Dermis lymphatic vessel endothelial cell (primary cell): ENCODE measurements around the gene RWDD1. TPM values are rescaled to one million over a fixed set of nuclear protein-coding genes. Genes with fewer than 3 reads are reported as not detected.

Experiments used
- total RNA-seq: library from RNA; depleted of rRNA; stranded (reverse); fragments of >200 nt; gene quantifications from 2 replicates; pipeline ENCODE4 v1.2.1, GENCODE V29; 2014

Gene RWDD1, protein sequence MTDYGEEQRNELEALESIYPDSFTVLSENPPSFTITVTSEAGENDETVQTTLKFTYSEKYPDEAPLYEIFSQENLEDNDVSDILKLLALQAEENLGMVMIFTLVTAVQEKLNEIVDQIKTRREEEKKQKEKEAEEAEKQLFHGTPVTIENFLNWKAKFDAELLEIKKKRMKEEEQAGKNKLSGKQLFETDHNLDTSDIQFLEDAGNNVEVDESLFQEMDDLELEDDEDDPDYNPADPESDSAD
- 23.4 and 31.5 TPM in 2 replicates for total RNA-seq

DNA sequence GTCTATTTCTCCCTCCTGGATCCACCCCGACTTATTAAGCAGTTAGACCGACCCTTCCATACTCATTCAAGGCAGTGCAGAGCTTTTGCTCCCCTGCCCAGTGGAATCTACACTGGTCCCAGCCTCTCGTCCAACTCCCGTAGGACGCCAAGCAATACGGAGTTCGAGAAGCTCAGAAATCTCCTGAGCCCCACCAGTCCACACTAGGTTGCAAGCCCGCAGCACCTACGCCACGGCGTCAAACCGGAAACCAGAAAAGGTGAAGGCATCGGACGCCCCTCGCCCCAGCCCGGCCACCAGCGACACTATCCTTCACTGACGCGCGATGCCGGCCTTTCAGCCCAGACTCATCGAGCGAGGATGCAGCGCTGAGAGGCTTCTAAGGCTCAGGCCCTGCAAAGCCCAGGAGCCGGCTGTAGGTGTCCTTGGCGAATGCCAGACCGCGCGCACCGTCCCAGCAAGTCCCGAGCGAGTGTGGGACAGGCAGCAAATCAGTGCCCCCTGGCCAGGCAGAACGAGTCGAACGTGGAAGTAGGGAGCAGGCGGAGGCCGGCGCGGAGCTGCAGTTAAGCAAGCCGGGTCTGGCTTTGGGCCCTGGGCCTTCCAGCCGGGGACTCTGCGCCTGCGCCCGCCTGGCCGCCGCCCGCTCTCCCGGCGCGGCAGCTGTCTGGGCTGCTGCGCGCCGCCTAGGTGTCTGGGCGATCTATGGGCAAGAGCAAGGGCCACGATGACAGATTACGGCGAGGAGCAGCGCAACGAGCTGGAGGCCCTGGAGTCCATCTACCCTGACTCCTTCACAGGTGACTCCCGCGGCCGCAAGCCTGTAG lies at the start of gene RWDD1:
TSS of gene RWDD1 (plus strand) at position 649 of the 827 bp plus-strand sequence. CDS start at position 728, 79 bp downstream.

GRCh38 chr6:116545651-116546050 lies 25.7 kb upstream of the RWDD1 start, which contains the start of gene TRAPPC3L:
Gene TRAPPC3L, minus strand, starts transcription at chr6:116545684. Its CDS starts 170 bp downstream, at chr6:116545514.

GRCh38 chr6:116553451-116553850 lies 17.9 kb upstream of the RWDD1 start, which contains the start of gene CALHM4:
Gene CALHM4, plus strand, starts transcription at chr6:116553751. Its CDS starts 43 bp downstream, at chr6:116553794.

DNA sequence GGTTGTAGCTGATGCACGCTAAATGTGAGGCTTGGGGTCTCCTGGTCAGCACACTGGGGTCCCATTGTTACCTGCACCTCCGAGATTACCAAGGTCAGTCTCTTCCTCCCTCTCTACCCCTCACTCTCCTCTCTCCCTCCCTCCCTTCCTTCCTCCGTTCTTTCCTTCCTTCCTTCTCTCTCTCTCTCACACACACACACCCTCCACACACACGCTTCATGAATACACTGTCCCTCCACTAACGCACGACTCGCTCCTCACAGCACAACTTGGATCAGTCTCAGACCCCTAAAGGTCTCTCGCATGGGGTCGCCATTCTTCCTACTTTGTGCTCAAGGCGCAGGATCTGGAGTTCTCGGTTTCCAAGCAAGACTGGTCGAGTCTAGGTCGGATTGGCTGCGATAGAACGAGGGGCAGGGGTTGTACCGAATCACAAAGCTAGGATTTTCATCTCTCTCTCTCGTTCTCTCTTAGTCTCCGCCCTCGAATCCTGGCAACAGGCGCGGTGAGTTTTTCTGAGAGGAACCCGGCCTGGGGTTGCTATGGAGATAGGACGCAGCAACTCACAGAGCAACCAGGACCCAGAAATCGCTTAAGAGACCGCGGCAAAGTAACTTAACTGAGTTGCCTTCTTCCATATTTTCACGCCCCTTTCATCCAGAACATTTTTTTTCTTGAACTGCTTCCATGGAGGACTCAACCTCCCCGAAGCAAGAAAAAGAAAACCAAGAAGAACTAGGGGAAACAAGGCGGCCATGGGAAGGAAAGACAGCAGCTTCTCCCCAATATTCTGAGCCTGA lies 44.8 kb downstream of the RWDD1 start, which contains the start of gene RSPH4A:
TSS of gene RSPH4A (plus strand) at position 543 of the 800 bp plus-strand sequence. CDS start at position 688, 145 bp downstream.

Other genes with a start within 250 kb of the RWDD1 start
- 14.3 and 16.8 TPM in 2 replicates for gene DSE, start 200.6 kb upstream of the RWDD1 start, total RNA-seq
- gene CALHM6, start 110.1 kb upstream of the RWDD1 start, total RNA-seq: 3.7 and 4.2 TPM in 2 replicates
- gene CALHM5, start 59.9 kb upstream of the RWDD1 start, total RNA-seq: 1.3 and 2.6 TPM in 2 replicates
- 0.11 and 0.34 TPM in 2 replicates for gene TRAPPC3L, start 25.8 kb upstream of the RWDD1 start, total RNA-seq
- 0.11 and 0.26 TPM in 2 replicates for gene CALHM4, start 17.8 kb upstream of the RWDD1 start, total RNA-seq
- gene RSPH4A, start 45.0 kb downstream of the RWDD1 start, total RNA-seq: 0.65 and 2.6 TPM in 2 replicates
- gene ZUP1, start 97.3 kb downstream of the RWDD1 start, total RNA-seq: 21.0 and 30.9 TPM in 2 replicates
- gene KPNA5, start 109.7 kb downstream of the RWDD1 start, total RNA-seq: 13.9 and 19.4 TPM in 2 replicates
- 6.5 and 7.9 TPM in 2 replicates for gene FAM162B, start 194.2 kb downstream of the RWDD1 start, total RNA-seq